Measurements from ENCODE around the gene SRC.

The SRC gene

DNA sequence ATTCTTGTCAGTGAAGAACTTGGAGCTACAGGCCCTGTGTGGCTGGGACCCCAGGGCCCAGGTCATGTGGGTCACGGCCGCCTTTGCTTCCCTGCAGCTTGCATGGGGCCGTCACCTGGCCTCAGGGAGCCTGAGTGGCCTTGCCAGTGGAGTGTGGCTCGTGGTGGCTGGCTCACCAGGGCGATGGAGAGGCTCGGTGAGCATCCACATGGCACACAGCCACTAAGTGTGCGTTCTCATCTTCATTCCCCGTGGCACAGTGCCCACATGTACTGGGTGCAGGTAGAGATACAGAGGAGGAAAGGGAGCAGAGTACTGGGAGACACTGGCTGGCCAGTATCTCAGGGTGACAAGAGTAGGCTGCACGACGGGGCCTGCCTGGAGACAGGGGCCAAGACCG is 35.0 kb upstream of the SRC start:
- TF ChIP-seq, protein P1, sequence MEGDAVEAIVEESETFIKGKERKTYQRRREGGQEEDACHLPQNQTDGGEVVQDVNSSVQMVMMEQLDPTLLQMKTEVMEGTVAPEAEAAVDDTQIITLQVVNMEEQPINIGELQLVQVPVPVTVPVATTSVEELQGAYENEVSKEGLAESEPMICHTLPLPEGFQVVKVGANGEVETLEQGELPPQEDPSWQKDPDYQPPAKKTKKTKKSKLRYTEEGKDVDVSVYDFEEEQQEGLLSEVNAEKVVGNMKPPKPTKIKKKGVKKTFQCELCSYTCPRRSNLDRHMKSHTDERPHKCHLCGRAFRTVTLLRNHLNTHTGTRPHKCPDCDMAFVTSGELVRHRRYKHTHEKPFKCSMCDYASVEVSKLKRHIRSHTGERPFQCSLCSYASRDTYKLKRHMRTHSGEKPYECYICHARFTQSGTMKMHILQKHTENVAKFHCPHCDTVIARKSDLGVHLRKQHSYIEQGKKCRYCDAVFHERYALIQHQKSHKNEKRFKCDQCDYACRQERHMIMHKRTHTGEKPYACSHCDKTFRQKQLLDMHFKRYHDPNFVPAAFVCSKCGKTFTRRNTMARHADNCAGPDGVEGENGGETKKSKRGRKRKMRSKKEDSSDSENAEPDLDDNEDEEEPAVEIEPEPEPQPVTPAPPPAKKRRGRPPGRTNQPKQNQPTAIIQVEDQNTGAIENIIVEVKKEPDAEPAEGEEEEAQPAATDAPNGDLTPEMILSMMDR (IDR thresholded peaks at IDR 0.05) = no peak

DNA sequence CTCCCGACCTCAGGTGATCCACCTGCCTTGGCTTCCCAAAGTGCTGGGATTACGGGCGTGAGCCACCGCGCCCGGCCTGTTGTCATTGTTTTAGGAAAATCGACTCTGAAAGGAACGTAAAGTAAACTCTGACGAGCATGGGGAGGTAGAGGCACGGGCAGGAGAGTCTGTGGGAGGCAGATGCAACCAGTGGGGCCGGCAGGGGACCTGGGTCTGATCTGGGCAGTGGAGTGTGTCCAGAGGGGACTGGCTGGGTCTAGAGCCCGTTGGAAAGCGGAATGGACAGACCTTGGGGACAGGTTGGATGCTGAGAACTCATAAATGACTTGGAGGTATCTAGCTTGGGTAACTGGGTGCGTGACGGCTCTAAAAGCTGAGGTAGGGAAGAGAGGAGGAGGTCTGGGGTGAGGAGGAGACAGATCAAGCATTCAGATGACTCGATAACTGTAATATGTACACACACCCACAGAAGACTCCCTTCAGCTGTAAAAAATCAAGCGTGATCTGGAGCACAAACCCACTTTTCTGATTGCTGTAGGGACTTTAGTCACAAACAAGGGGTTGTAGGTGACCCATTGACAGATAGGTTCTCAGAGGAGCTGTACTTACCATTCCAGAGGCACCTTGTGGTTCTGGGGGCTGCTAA is 34.1 kb upstream of the SRC start:
- TF ChIP-seq, protein P1 (IDR thresholded peaks at IDR 0.05) = no peak

DNA sequence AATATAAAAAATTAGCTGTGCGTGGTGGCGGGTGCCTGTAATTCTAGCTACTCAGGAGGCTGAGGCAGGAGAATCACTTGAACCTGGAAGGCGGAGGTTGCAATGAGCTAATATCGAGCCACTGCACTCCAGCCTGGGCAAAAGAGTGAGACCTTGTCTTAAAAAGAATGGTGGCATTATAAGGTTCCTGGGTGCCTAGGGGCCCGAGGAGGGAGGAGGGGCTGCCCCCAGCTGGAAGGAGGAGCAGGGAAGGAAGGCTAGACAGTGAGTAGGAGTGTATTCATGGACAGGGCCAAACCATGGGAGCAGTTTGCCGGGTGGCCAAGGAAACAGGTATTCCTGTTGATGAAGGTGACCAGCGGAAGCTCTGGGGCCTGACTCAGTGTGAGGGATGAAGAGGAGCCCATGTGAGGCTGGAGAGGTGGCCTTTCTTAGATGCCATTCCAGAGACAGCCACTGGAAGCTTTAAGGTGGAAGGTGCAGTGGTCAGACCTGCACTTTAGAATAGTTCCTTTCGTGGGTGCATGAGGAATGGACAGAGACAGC is 32.3 kb upstream of the SRC start:
- TF ChIP-seq, protein P1 (IDR thresholded peaks at IDR 0.05) = no peak

DNA sequence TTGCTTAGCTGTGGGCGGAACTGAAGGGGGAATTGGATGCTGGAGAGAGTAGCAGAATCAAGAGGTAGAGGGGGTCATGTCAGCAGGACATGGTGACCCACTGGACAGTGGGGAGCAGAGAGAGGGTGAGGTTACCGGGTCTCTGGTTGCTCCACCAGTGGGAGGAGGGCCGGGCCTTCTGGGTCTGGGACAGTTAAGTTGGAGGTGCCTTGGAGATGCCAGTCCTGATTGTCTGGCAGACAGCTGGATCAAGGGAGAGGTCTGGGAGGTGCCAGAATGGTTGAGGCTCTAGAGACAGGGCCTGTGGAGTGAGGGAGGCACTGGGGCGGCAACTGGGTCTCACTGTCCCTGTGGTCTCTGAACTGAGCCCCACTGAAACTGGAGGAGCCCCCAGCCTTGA is 31.8 kb upstream of the SRC start:
- TF ChIP-seq, protein P1 (IDR thresholded peaks at IDR 0.05) = no peak

DNA sequence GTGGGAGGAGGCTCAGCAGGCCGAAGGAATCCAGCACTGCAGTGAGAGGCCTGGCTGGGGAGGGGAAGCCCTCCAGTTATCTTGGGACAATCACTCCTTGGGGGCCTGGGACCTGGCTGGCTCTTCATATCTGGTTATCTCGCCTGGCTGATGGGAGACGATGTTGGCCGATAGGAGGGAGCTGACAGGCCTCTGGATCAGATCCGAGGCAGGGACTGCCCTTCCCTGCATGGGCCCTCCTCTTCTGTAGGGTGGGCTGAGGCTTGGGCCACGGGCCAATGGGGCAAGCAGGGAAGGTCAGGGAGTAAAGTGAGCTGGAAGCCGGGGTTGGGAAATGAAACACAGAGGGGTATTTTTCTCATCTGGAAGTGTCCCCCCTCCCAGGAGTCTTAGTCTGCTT is 31.3 kb upstream of the SRC start:
- TF ChIP-seq, protein P1 (IDR thresholded peaks at IDR 0.05) = no peak

DNA sequence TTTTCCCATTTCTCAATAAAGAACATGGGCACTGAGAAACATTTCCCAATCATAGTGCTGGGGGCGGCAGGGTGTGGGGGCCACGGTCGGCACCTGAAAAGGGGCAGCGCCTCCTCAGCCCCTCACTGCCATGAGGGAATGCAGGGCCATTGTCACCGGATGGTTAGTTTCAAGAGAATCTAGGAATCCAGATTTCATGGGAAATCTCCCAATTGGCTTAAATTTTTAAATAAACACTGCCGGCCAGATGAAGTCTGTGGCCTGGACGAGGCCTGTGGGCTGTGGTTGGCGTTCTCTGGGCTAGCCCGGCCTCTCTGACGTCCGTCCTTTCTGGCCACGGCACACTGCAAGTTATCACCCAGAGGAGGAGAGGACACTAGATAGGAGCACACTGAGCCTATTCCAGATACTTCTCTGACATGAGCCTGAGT is 30.9 kb upstream of the SRC start:
- TF ChIP-seq, protein P1 (IDR thresholded peaks at IDR 0.05) = no peak

DNA sequence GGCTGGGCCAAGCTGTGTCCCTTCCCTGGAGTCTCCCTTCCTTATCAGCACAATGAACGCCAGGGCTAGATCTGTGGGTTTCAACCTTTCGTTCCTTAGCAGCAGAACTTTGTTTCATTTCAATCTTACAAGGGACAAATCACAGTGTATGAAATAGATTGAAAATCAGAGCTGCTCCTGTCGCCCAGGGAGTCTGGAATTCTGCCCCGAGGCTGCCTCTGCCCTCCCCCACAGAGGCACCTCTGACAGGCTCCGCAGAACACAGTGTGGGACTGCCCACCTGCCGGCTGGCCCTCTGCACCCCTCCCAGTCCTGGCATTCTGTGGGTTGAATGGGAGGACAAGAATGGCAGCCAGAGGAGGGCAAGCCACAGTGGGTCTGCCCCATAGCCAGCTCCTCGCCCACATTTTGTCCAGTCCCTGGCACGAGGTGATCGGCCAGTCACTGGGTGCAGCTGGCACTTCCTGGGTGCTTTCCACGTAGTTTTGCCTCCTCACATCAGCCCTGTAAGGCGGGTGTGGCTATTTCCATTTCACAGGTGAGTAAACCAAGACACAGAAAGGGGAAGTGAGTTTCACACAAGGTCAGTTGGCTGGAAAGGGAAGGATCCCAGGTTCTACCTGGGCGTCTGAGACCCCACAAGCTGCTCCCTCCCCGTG is 30.4 kb upstream of the SRC start:
- TF ChIP-seq, protein P1 (IDR thresholded peaks at IDR 0.05) = no peak

All from LNCAP (cell line).